CD4-positive, alpha-beta T cell treated with Interleukin-17A for 4 hours (primary cell): ENCODE measurements around the gene ALDH1A2.
"Not testable (repeated sequence)": the region's sequence is repeated elsewhere in the genome, so short reads cannot be mapped to it uniquely, and the experiment has no call there.

Experiments
- DNase-seq: peaks from one replicate; pipeline ENCODE4 v3.0.0-alpha.2; 2020; ENCODE audit warnings: mixed read lengths

Gene ALDH1A2

DNA sequence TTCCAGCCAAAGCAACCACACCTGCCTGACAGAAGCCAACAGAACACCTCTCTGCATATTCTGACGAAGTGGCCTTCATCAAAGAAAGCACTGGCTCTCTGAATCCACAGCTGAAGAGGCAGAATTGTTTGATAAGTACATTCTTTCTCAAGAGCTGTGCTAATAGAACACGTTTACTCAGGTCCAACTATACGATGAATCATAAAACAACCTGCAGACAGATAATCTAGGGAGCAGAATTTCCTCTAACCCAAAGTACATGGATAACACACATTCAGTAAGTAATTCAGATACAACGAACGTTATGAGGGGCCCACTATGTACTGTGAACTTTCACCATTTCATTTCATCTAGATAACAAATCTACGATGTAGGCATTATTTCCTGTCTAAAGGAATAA is 25.4 kb downstream of the ALDH1A2 start:
- DNase-seq = no peak

DNA sequence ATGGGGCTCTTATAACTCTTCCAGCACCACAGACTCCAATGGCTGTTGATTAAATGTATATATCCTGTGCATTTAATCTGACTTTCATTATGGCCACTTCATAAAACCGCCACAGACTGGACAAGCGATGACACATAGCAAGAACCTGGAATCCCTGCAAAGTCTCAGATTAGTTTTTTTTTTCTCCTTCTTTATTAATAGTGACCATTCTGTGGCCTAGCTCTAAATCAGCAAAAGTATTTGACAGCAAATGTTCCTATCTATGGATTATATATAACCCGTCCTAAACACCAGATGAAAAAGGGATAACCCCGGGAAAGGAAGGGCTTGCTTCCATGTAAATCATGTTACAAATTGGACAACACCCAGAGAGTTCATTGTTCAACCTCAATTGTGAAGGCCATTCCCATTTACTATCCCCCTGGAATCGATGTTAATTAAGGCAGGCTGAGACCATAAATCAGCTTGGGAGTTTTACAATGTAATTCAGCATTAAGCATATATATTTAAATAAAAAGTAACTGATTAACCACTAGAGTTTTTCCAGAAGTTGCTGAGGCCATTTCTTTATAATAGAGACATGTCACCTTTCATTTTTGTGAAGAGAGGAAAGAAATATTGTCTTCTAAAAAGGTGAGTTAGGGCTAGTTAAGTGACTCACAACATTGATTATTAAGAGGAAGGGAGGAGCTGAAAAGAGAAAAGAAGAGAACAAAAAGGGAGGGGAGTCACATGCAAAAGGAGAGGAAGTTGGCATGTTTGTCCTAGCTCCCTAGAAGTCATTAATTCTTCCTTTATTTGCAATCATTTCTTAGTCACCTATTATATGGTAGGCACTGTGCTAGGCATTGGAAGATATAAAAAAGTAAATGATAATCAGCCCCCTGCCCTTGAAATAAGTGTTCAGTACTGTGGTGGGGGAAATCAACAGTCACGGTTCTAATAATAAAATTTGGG is 26.2 kb downstream of the ALDH1A2 start:
- no peak for DNase-seq

DNA sequence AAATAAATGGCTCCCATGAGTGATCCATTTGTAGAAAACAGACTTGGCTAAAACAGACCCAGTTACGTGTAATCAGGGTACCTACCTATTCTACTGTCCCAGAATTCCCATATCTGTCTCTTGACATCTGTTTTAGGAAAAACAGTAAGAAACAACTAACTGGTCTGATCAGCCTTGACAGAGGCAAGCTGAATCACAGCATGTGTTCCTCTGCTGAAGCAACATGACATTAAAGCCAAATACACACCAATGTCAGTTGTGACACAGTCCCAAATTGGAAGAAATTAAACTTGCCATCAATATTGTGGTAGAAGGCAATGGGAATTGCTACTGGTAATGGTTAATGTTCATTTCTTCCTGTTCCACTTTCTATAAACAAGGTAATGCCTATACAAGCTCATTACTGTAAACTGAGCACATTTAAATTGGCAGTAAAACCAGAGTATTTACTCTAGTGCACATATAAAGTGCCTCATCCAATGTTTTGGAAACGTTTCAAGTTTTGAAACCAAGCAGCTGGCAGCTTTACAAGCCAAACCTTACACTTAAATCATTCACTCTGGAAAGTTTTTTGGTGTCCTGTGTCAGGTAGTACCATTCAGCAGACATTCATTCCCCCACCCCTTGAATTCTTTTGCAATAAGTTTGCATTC is 27.0 kb downstream of the ALDH1A2 start:
- no peak for DNase-seq

DNA sequence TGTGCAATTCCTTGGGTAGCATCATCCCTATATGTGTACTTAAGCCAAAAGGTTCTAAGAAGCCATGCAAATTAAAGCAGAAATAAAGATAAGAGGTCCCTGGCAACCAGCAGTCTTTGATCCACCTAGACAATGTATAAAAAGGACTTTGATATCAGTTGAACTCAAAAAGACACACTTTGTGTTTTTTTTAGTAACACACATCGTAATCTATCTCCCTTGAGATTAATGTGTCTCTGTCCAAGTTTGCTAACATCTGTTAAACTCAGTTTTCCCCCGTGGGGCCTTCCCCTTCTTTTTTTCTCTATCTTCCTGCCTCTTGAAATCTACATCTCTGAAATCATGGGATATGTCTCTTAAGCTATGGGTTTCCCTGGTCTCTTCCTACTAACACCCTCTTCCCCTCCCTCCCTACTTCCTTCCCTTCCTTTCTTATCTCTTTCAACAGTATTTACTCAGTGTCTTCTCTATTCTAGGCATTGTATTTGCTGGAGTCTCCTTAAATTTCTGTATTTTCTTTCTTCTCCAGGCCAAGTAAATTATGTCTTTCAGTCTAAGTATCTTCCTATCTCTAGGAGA is 27.7 kb downstream of the ALDH1A2 start:
- no peak for DNase-seq

DNA sequence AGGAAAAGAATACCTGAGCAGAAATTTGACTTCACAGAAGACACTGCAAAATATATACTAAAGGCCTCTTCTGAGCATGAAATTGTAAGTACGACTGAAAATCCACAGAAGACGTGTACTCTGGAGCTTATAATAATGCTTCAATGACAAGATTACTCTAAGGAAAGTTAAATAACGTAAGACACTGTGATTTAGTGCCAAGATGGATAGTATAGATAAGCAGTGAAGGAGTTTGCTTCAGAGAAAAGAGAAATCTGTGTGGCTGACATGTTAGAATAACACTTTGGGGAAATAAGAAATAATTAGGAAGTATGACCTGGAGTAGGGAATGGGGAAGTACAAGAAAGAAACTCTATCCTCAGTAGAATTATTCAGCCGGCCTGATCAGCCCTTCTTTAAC is 28.9 kb downstream of the ALDH1A2 start:
- no peak for DNase-seq

DNA sequence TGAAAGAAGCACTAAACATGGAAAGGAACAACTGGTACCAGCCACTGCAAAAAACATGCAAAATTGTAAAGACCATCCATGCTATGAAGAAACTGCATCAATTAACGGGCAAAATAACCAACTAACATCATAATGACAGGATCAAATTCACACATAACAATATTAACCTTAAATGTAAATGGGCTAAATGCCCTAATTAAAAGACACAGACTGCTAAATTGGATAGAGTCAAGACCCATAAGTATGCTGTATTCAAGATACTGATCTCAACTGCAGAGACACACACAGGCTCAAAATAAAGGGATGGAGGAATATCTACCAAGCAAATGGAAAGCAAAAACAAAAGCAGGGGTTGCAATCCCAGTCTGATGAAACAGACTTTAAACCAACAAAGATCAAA is 37.1 kb downstream of the ALDH1A2 start:
- DNase-seq = not testable (repeated sequence)

DNA sequence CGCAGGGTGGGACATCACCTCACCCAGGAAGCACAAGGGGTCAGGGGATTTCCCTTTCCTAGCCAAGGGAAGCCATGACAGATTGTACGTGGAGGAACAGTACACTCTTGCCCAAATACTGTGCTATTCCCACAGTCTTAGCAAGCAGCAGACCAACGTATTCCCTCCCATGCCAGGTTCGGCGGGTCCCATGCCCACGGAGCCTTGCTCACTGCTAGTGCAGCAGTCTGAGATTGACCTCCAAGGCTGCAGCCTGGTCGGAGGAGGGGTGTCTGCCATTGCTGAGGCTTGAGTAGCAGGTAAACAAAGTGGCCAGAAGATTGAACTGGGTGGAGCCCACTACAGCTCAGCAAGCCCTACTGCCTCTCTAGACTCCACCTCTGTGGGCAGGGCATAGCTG is 39.0 kb downstream of the ALDH1A2 start:
- no peak for DNase-seq

DNA sequence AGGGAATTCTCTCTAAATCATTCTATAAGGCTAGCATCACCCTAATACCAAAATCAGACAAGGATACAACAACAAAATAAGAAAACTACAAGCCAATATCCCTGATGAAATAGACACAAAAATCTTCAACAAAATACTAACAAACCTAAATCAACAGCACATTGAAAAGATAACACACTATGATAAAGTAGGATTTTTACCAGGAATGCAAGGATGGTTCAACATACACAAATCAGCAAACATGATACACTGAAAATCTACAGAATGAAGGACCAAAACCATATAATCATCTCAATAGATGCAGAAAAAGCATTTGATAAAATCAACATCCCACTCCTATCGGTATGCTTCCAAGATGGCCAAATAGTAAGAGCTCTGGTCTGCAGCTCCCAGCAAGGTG is 39.5 kb downstream of the ALDH1A2 start:
- no peak for DNase-seq

DNA sequence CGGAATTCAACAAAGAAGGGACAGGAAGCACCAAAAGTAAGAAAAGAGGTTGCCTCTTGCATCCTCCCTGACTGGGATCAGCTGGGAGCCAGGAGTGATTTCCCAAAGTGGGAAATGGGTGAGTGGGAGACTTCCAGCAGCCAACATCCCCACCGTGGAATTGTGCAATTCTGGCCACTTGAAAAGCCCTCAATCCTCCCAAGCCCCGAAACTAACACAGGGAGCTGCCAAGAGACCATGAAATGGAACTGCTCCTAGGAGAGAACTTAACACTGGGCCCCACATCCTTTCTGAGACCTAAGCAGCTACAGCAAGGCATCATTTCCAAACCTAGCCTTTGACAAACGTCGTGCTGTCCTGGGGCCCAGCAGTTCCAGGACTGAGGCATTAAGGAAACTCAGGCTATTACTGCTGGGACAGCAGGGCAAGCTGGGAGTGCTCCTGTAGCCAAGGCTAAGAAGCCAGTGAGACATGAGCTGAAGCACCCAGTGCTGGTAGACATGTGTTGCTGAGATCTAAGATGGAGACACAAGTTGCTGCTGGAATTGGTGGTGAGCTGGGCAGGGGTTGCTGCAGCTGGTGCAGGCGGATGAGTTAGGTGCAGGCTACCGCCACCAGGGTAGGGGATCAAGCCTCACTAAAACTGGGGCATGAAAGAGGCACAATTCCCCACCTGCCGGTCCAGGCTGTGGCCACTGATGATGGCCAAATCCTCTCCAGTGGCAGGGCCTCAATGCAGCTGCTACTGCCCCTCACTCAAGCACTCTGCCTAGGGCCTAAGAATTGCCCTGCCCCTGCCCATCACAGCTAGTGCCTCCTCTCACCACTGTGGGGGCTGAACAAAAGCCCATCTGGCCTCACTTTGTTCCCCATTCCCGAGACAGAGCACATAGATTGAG is 43.9 kb downstream of the ALDH1A2 start:
- no peak for DNase-seq

DNA sequence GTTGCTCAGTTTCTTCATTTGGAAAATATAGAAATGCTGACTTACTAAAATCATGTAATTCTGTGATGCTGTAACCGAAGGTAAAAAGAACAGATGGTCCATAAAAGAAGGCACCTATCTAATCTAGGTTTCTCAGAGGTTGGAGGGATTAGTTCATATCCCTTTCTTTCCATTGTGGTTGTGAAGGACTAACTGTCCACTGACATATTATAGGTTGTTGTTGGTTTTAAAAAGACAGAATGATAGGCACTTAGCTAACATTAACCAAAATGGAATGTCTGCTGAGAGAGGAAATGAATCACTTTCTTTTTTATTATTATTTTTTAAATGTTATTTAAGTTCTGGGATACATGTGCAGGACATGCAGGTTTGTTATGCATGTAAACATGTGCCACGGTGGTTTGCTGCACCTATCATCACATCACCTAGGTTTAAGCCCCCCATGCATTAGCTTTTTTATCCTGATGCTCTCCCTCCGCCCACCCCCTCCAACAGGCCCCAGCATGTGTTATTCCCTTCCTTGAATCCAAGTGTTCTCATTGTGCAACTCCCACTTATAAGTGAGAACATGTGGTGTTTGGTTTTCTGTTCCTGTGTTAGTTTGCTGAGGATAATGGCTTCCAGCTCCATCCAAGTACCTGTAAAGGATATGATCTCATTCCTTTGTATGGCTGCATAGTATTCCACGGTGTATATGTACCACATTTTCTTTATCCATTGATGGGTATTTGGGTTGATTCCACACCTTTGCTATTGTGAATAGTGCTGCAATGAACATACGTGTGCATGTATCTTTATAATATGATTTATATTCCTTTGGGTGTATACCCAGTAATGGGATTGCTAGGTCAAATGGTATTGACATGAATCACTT is 45.8 kb downstream of the ALDH1A2 start:
- no peak for DNase-seq

DNA sequence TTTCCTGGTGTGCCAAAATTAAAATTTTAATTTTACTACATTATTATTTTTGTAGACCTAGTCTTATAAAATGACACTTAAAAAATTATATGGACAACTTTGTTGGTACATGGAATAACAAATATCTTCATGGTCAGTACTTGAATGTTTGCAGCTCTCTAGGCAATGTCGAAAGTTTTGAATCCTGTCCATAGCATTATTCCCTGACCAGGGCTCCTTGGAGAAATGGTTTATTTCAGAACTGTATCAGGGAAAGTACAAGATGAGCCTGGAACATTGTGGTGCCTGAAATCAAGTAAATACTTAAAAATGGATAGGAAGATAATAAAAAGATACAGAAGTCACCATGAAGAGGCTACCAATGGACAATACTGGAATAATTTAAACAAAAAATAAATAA is 47.6 kb downstream of the ALDH1A2 start:
- DNase-seq = no peak

DNA sequence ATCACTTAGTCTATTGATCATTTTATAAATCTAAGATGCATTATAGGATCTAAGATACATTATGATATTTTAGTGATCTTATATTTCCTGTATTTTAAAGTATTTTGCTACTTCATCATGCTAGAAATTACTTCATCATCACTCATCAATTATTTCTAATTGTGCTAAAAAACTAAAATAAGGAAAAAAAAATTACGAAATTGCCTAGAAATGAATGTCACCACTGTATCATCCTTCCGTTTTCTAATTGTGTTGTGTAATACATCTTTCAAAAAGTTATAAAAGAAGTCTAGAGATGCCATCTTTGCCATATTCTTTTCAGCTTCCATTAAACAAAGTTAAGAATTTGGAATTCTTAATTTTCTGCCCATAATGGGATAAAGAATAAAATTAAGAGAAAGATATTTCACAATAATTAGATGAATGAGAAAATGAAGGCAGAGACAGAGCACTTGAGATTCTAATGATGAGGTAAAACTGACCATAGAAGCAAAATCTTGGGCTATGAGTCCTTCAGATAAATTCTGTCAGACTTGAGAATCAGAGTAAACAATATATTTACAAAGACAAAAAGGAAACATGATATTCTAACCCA is 48.8 kb downstream of the ALDH1A2 start:
- DNase-seq = no peak

DNA sequence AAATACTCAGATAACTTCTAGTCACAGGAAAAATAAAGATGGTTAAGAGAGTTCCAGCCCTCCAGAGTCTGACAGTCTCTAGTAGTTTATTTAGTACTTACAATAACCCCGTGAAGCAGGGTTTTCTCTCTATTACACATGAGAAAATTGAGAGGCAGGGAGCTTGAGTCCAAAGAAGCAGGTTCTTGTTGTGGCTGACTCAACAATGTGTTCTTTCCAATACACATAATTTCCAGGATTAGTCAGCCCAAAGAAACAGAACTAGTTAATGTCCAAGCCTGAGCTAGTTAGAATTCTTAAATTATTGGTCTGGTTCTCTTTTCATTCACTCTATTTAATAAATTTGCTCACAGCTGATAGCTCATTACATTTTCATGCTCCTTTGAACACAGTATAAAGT is 49.9 kb downstream of the ALDH1A2 start:
- no peak for DNase-seq

DNA sequence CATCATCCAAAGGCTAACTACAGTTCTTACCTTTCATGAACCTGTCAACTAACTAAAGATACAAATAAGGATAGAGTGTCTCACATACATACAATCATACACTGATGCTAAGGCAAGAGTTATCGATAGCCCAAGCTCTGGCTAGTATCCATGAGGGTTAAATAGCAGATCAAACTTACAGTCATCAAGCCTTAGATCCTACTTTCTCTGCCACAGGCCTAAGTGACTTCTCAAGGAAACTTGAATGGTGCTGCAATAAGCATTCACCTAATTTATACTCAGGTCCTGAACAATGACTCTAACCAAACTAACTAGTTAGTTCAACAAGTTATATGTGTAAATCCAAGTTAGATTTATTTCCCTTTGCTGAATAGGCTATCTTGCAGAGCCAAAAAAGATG is 51.0 kb downstream of the ALDH1A2 start:
- DNase-seq = no peak

DNA sequence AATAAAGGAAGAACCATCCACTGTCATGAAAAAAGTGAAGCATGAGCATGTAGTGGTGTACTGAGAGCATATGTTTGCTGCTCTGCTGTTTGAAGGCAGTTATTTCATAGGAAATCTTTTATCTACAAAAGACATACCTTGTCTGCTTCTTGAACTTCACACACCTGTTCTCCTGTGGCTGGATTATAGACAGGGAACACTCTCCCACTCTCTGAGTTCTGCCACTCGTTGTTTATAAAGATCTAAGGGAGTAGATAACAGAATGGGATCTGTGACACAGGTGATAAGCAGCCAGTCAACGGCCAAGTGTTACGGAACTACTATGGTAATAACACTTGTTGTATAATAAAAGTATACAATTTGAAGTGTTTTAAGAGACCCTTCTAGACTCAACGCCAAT is 51.5 kb downstream of the ALDH1A2 start:
- DNase-seq = no peak

DNA sequence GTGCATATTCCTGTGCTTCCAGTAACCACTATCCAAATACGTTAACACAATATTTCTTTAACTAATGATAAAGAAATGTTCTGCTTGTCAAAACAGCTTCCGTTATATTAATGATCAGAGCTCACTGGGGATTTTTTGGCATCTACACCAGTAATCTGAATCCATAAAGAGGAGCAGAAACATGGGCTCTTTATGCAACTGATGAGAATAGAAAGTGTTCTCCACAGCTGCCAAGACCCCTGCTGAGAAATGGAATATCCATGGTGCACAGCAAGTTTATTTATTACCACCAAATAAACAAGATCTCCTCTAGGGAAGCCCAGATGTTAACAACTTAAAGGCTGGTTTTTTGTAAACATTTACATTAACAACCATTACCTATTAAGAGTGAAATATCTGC is 54.5 kb downstream of the ALDH1A2 start:
- DNase-seq = no peak

DNA sequence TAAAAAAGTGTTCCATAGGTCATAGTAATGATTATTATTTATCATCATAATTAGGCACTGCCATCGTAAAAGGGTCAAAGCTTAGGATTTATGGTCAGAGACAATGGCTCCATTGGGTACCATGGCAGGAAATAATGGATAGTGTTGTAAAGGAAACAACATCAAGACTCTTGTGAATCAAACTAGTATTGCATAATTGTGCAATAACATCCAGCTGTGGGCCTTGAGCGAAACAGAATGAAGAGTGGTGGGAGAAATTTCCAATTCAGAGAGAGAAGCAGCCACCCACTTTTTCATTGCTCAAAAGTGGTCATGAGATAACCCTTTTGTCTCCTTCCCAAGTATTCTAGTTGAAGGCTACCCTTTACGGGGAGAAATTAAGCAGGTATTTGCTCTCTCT is 61.7 kb downstream of the ALDH1A2 start:
- no peak for DNase-seq

DNA sequence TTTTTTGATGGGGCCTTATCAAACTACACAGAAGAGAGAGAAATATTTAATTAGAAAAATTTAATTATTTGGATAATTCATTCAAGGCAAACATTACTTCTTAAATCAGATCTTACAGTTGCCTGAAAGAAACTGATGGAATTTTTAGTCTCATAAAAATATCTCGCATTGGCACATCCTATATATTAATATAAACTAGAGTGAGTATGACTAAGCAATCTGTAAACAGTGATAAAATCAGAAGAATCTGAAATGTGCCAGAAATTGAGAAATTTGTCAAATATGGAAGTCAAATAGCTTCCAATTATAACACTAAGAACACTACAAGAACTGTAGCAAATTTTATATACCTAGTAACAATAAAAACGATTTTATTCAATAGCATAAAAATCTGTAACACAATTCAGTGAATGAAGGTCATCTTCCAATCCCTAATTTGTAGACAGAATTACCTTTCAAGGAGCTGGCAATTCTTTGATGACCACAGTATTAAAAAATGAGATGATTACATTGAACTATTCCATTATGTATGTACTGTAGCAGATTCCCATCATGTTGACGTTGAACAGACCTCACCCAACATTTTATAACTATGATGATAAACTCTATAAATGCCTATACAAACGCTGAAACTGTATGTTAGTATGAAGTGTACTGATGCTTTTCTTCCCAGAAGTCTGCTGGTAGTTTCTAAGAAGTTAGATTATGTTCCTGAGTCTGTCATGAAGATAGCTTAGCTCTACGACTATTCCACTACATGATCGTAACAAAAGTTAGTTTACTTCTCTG is 63.0 kb downstream of the ALDH1A2 start:
- DNase-seq = no peak

DNA sequence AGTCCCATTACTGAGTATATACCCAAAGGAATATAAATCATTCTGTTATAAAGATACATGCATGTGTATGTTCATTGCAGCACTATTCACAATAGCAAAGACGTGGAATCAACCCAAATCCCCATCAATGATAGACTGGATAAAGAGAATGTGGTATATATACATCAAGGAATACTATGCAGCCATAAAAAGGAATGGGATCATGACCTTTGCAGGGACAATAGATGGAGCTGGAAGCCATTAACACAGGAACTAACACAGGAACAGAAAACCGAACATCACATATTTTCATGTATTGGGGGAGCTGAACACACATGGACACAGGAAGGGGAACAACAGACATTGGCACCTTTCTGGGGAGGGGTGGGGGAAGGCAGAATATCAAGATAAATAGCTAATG is 65.8 kb downstream of the ALDH1A2 start:
- not testable (repeated sequence) for DNase-seq

DNA sequence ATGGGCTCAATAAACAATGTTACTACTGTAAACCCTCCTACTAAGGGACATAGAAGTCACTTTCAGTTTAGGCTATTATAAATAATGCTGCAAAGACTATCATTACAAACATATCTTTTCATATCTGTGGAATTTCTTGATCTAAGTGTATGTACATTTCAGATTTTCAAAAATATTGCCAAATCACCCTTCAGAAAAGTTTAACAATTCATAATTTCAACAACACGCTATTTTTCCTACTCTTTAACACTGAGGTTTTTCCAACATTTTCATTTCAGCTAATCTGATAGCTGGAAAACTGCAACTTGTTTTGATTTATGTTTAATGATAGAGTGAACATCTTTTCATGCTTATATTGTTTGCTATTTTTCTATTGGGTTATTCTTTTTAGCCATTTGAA is 69.0 kb downstream of the ALDH1A2 start:
- DNase-seq = no peak
